RWPE1 (cell line): ENCODE data around the gene SMAD5.

ENCODE experiments used
- CTCF ChIA-PET: fragments of 350-600 bp; sonication (Branson Sonifier 250); formaldehyde crosslinking; extraction: SDS; loops from one replicate; lab custom pipeline; 2021; lab: Yijun Ruan, JAX
- POLR2A ChIA-PET: fragments of 400-600 bp; formaldehyde crosslinking; extraction: SDS; loops from one replicate; lab custom pipeline; 2020; ENCODE audit warnings: antibody characterized with exemption; ENCODE audit not compliant: low non-redundant PET; lab: Yijun Ruan, JAX
- DNase-seq: peaks from one replicate; pipeline ENCODE4 v3.0.0; 2012; ENCODE audit warnings: low spot score
- H3K27ac ChIP-seq: fragments of 450-650 bp; 2 replicates; pipeline ENCODE4 v1.5.1; 2017
- TF ChIP-seq, protein P1 (sequence below): fragments of 450-650 bp; conservative IDR thresholded peaks from 2 replicates; pipeline ENCODE4 v1.5.1; 2017; ENCODE audit warnings: low read depth, mild to moderate bottlenecking

Gene SMAD5

DNA sequence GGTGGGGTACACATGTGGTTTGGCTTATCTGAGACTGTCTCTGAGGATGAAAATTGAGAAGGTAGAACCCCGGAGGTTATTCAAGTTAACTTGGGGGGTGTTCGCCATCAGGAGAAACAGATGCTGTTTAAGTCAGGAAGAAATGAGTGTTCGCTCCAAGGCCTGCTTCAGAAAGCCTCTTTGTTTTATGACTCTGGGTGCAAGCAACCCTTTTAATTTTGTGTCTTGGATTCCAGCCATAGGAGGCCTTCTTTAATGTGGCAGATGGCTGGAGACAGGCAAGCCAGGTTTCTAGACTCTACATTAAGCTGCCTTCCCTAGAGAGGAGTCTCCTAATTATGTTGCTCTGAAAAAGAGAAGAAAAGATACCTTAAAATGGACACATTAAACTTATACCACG lies 4.2 kb upstream of the SMAD5 start:
- TF ChIP-seq, protein P1, sequence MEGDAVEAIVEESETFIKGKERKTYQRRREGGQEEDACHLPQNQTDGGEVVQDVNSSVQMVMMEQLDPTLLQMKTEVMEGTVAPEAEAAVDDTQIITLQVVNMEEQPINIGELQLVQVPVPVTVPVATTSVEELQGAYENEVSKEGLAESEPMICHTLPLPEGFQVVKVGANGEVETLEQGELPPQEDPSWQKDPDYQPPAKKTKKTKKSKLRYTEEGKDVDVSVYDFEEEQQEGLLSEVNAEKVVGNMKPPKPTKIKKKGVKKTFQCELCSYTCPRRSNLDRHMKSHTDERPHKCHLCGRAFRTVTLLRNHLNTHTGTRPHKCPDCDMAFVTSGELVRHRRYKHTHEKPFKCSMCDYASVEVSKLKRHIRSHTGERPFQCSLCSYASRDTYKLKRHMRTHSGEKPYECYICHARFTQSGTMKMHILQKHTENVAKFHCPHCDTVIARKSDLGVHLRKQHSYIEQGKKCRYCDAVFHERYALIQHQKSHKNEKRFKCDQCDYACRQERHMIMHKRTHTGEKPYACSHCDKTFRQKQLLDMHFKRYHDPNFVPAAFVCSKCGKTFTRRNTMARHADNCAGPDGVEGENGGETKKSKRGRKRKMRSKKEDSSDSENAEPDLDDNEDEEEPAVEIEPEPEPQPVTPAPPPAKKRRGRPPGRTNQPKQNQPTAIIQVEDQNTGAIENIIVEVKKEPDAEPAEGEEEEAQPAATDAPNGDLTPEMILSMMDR = no peak
- POLR2A ChIA-PET = no interaction called here
- CTCF ChIA-PET = interaction anchor here (0.7 kb wide), 1 partner anchor 183 kb away, joined by 3 read pairs; no protein-coding TSS in a partner anchor
- no peak for DNase-seq
- H3K27ac ChIP-seq = no peak overlapping the region

DNA sequence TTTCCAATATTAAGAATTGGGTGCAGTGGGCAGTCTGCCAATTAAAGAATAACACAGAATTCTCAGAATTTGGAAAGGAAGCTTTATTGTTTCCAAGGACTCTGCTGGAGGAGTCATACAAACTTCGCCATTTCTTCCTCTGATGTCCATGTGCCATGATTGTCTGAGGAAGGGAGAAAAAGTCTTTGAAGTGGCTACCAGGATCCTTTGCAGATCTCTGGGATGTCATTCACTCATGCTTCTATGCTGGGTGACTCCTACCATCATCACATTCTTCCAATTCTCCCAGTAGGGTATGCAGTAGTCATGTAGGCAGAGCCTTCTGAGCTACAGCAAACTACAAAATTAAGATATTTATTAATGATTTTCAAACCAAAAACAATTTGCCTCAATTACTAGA lies 3.2 kb upstream of the SMAD5 start:
- ChIA-PET CTCF (interaction anchor here (0.6 to 0.7 kb wide), 2 partner anchors 46 to 184 kb away, joined by 3 read pairs; no protein-coding TSS in a partner anchor), POLR2A (no interaction called here)
- DNase-seq = no peak
- TF ChIP-seq, protein P1 = no peak
- H3K27ac ChIP-seq = no peak overlapping the region

DNA sequence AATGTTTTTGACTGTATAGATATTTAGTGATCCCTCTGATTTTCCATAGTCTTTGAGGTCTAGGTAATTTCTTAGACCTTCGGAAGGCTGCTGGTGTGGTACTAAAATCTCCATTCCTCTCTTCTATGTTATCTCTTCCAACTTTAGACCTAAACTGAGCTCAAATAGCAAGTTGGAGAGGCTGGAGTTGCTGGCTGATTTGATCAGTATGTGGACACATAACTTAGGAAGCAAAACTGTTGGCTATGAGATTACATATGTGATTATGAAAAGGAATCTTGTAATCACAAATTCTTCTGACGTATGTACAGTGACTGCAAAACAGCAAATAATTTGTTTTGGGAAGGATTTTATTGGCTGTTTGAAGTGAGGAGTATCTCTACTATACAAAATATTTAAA lies 2.1 kb upstream of the SMAD5 start:
- CTCF ChIA-PET = no interaction called here
- POLR2A ChIA-PET = no interaction called here
- no peak for DNase-seq
- no peak overlapping the region for H3K27ac ChIP-seq
- TF ChIP-seq, protein P1 = no peak

DNA sequence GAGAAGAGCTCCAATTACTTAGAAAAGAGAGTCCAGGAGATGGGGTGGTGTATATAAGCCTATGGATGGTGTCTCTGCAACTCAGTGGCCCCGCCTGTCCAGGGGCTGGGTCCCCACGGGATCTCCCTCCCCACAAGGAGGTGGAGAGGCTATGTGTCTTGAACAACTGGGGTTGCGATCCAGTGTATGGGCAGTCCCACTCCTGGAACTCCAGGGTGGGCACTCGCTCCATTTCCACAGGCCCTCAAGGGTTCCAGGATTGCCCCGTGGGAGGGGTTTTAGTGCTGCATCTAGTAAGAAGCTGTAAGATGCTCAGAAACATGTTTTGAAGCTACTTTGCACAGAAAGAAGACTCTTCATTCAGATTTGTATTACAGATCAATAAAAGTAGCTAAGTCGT lies 558 bp upstream of the SMAD5 start:
- POLR2A ChIA-PET = no interaction called here
- TF ChIP-seq, protein P1 = no peak
- DNase-seq = no peak
- H3K27ac ChIP-seq = peak overlapping the region; percentile 95
- CTCF ChIA-PET = interaction anchor here (1.2 to 1.8 kb wide), 2 partner anchors 31 to 42 kb away, joined by 3 to 6 read pairs; no protein-coding TSS in a partner anchor

DNA sequence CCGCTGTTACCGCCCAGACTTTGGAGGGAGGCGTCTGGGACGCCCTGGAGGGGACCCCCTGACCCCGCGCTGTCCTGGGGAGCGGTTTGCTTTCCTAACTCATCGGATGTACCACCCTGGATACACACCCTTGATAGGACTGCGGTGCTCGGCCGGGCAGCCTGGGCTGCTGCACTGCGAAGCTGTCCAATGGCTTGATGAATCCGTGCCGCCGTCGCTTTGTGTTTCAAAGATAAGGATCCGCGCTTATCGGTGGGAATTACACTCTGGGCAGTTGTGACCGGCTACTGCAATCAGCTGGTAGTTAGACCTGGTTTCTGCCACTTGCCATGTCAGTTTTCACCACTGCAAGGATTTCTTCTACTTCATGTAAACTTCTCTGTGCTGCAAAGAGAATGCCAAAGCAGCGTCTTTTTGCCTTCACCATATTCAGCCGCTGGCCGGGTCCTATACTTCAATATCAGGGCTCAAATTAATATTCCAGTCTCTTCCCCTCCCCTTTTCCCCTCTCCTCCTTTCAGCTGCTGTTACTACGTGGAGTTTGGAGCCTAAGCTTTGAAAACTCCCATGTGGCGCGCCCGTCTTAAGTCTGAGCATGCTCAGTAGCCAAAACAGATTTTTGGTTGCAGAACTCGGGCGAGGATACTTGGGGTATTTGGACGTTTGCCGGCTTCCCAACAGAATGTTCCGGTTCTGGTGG lies 727 bp downstream of the SMAD5 start:
- peak; percentile 53 for DNase-seq
- peak overlapping the region; percentile 95 for H3K27ac ChIP-seq
- ChIA-PET POLR2A (no interaction called here), CTCF (interaction anchor here (1.8 kb wide), 1 partner anchor 41 kb away, joined by 6 read pairs; no protein-coding TSS in a partner anchor)
- TF ChIP-seq, protein P1 = no peak

DNA sequence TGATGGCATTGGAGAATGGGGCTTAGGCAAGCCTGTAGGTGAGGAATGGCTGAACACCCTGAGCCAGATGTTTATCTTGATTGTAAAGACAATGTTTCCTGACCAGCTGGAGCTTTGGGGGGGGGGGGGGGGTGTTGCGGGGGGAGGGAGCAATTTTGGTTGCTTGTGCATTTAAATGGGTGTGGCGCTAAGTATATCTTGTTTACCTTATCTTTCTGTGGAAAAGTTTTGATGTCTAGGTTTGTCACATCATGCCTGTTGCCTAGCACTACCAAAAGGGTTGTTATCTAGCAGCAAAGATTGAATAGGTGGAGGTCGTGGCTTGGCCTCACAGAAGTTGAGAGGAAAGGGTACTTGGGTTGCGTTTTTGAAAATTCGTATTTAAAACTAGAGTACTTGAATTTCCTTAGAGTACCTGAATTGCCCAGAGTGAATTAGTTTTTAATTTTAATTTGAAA lies 1.3 kb downstream of the SMAD5 start:
- TF ChIP-seq, protein P1 = no peak
- DNase-seq = peak; percentile 60
- ChIA-PET CTCF (interaction anchor here (0.6 to 1.8 kb wide), 2 partner anchors 41 to 570 kb away, joined by 3 to 6 read pairs; no protein-coding TSS in a partner anchor), POLR2A (interaction anchor here (0.5 kb wide), 1 partner anchor 1755 kb away, joined by 7 read pairs; no protein-coding TSS in a partner anchor)
- peak overlapping the region; percentile 95 for H3K27ac ChIP-seq
